CD4-positive, alpha-beta T cell treated with Interleukin-6 for 4 hours (primary cell): ENCODE data around the gene NHS.

Experiments
- DNase-seq: peaks from one replicate; pipeline ENCODE4 v3.0.0-alpha.2; 2020; ENCODE audit warnings: mixed read lengths

The NHS gene

GRCh38 chrX:17374619-17375366, at the start of gene NHS:
Gene NHS, plus strand, starts transcription at chrX:17375200. Its CDS starts 558 bp downstream, at chrX:17375758.
- no peak for DNase-seq

- no peak for DNase-seq
Measured at GRCh38 chrX:17328837-17329236, 46.2 kb upstream of the NHS start.

- DNase-seq, result no peak
Measured at GRCh38 chrX:17336377-17336776, 38.6 kb upstream of the NHS start.

- DNase-seq, result no peak
Measured at GRCh38 chrX:17355976-17356375, 19.0 kb upstream of the NHS start.

- no peak for DNase-seq
Measured at GRCh38 chrX:17359500-17359899, 15.5 kb upstream of the NHS start.

- DNase-seq, result no peak
Measured at GRCh38 chrX:17361620-17362019, 13.4 kb upstream of the NHS start.

- no peak for DNase-seq
Measured at GRCh38 chrX:17368002-17368401, 7.0 kb upstream of the NHS start.

- no peak for DNase-seq
Measured at GRCh38 chrX:17369309-17369708, 5.7 kb upstream of the NHS start.

GRCh38 chrX:17370191-17370590, 4.8 kb upstream of the NHS start:
- DNase-seq, result no peak

GRCh38 chrX:17372052-17372451, 2.9 kb upstream of the NHS start:
- DNase-seq, result no peak

- no peak for DNase-seq
Measured at GRCh38 chrX:17373337-17373736, 1.7 kb upstream of the NHS start.

GRCh38 chrX:17375367-17375636, 302 bp downstream of the NHS start:
- DNase-seq, result no peak

GRCh38 chrX:17375637-17376430, 834 bp downstream of the NHS start:
- DNase-seq, result no peak

- DNase-seq, result no peak
Measured at GRCh38 chrX:17376431-17377077, 1.6 kb downstream of the NHS start.

- DNase-seq, result no peak
Measured at GRCh38 chrX:17377091-17377717, 2.2 kb downstream of the NHS start.

GRCh38 chrX:17377795-17378194, 2.8 kb downstream of the NHS start:
- DNase-seq, result no peak

- no peak for DNase-seq
Measured at GRCh38 chrX:17380221-17380620, 5.2 kb downstream of the NHS start.

GRCh38 chrX:17390419-17390850, 15.4 kb downstream of the NHS start:
- no peak for DNase-seq

- no peak for DNase-seq
Measured at GRCh38 chrX:17395154-17395553, 20.2 kb downstream of the NHS start.

GRCh38 chrX:17397074-17397473, 22.1 kb downstream of the NHS start:
- no peak for DNase-seq

GRCh38 chrX:17403189-17403691, 28.2 kb downstream of the NHS start:
- DNase-seq, result no peak

- DNase-seq, result no peak
Measured at GRCh38 chrX:17403972-17404371, 29.0 kb downstream of the NHS start.

- DNase-seq, result no peak
Measured at GRCh38 chrX:17405225-17405969, 30.4 kb downstream of the NHS start.
